Smooth muscle cell (in vitro differentiated cells): Measurements from ENCODE around the gene TSSK1B. TPM values are rescaled to one million over a fixed set of nuclear protein-coding genes. Genes with fewer than 3 reads are reported as not detected.

ENCODE experiments used
- DNase-seq: peaks from one replicate; lab custom pipeline; 2025; ENCODE audit not compliant: unreplicated experiment; lab: John Stamatoyannopoulos, UW
- H2AFZ ChIP-seq: fragments of 200-600 bp; sonication (generic); 2 replicates; pipeline ENCODE4 v1.6.0; 2016; ENCODE audit warnings: antibody characterized with exemption, low read depth, mild to moderate bottlenecking
- H3F3A ChIP-seq: fragments of 200-600 bp; sonication (generic); 2 replicates; pipeline ENCODE4 v1.6.0; 2017; ENCODE audit warnings: antibody characterized with exemption, low read depth
- H3K27ac ChIP-seq: fragments of 200-600 bp; sonication (generic); 2 replicates; pipeline ENCODE4 v1.5.1; 2016; ENCODE audit warnings: low read depth, mild to moderate bottlenecking
- H3K27me3 ChIP-seq: fragments of 200-600 bp; sonication (generic); 2 replicates; pipeline ENCODE4 v1.6.1; 2016; ENCODE audit warnings: low read depth, mild to moderate bottlenecking
- H3K36me3 ChIP-seq: fragments of 200-600 bp; sonication (generic); 2 replicates; pipeline ENCODE4 v1.5.1; 2016; ENCODE audit warnings: low read depth
- H3K4me1 ChIP-seq: fragments of 200-600 bp; sonication (generic); 2 replicates; pipeline ENCODE4 v1.5.1; 2016; ENCODE audit warnings: low read depth
- H3K4me2 ChIP-seq: fragments of 200-600 bp; sonication (generic); 2 replicates; pipeline ENCODE4 v1.6.0; 2016; ENCODE audit warnings: mild to moderate bottlenecking
- H3K4me3 ChIP-seq: fragments of 200-600 bp; sonication (generic); 2 replicates; pipeline ENCODE4 v1.5.1; 2016; ENCODE audit warnings: mild to moderate bottlenecking
- H3K79me2 ChIP-seq: fragments of 200-600 bp; sonication (generic); 2 replicates; pipeline ENCODE4 v1.6.0; 2016; ENCODE audit warnings: low read depth, mild to moderate bottlenecking
- H3K9ac ChIP-seq: fragments of 200-600 bp; sonication (generic); 2 replicates; pipeline ENCODE4 v1.6.0; 2016; ENCODE audit warnings: low read depth
- H3K9me3 ChIP-seq: fragments of 200-600 bp; sonication (generic); replicated peaks from 2 replicates; pipeline ENCODE4 v1.5.1; 2016; ENCODE audit warnings: low read depth
- H4K20me1 ChIP-seq: fragments of 200-600 bp; sonication (generic); 2 replicates; pipeline ENCODE4 v1.6.0; 2016; ENCODE audit warnings: low read depth
- CTCF ChIP-seq: fragments of 200-600 bp; sonication (generic); IDR thresholded peaks from 2 replicates; pipeline ENCODE4 v1.5.1; 2017; ENCODE audit warnings: borderline replicate concordance, mild to moderate bottlenecking, antibody characterized with exemption; ENCODE audit not compliant: insufficient read depth, poor library complexity, severe bottlenecking
- WGBS: methylation state at CpG from one replicate; pipeline ENCODE4 v1.1.7; 2016; ENCODE audit warnings: low lambda C conversion rate; 5-methylcytosine and 5-hydroxymethylcytosine counted together
- polyA plus RNA-seq: library from polyadenylated mRNA; unstranded; fragments of >200 nt; fragmentation: Nextera tagmentation; extraction: Ambion mirVana; gene quantifications from 2 replicates; pipeline ENCODE4 v1.2.1, GENCODE V29; 2016
- total RNA-seq: library from RNA; depleted of rRNA; stranded (reverse); fragments of >200 nt; gene quantifications from 2 replicates; pipeline ENCODE4 v1.2.3, GENCODE V29; 2014

The TSSK1B gene
- total and polyA plus RNA-seq, 2 experiments from 2014 or later: 0.22 TPM; not detected in 1

GRCh38 chr5:113384782-113385285, 50.0 kb downstream of the TSSK1B start:
- H3K79me2 ChIP-seq: no peaks in the 10 kb centered on the region
- TF ChIP-seq CTCF: no peak
- no peaks in the 10 kb centered on the region for H3K9me3 ChIP-seq
- no peak overlapping the region for H3K4me2 ChIP-seq
- no peaks in the 10 kb centered on the region for H3K36me3 ChIP-seq
- WGBS: 92% methylated on average over 4 of the region's 4 CpGs
- H3K27me3 ChIP-seq: no peaks in the 10 kb centered on the region
- H3K4me1 ChIP-seq: peaks cover 4% of the 10 kb centered on the region
- no peak overlapping the region for H3K27ac ChIP-seq
- DNase-seq: no peak
- no peaks in the 10 kb centered on the region for H3F3A ChIP-seq
- H4K20me1 ChIP-seq: no peaks in the 10 kb centered on the region
- H3K9ac ChIP-seq: no peak overlapping the region
- no peak overlapping the region for H3K4me3 ChIP-seq
- no peak overlapping the region for H2AFZ ChIP-seq

GRCh38 chr5:113382731-113383130, 52.1 kb downstream of the TSSK1B start:
- Histone ChIP-seq H4K20me1 (no peaks in the 10 kb centered on the region), H3K4me3 (no peak overlapping the region), H3K9me3 (no peaks in the 10 kb centered on the region), H3K4me2 (no peak overlapping the region), H3F3A (no peaks in the 10 kb centered on the region), H3K36me3 (no peaks in the 10 kb centered on the region), H3K79me2 (no peaks in the 10 kb centered on the region), H3K27ac (no peak overlapping the region), H2AFZ (no peak overlapping the region), H3K9ac (no peak overlapping the region), H3K4me1 (peaks cover under 1% of the 10 kb centered on the region), H3K27me3 (no peaks in the 10 kb centered on the region)
- WGBS: 52% methylated on average over 1 of the region's 1 CpG
- DNase-seq: no peak
- TF ChIP-seq CTCF: no peak

Other genes starting within 250 kb of the TSSK1B start
- 17.7 and 19.2 TPM in 2 replicates for gene MCC, start 53.5 kb upstream of the TSSK1B start, total RNA-seq
- 5.8 and 8.4 TPM in 2 replicates for gene MCC, start 53.5 kb upstream of the TSSK1B start, polyA plus RNA-seq
- 12.7 and 16.6 TPM in 2 replicates for gene YTHDC2, start 78.7 kb upstream of the TSSK1B start, total RNA-seq
- 5.4 and 8.8 TPM in 2 replicates for gene YTHDC2, start 78.7 kb upstream of the TSSK1B start, polyA plus RNA-seq